HG02840 (cell line): ENCODE measurements around the gene FTCDNL1.

Source experiments
- ATAC-seq: cut with Tn5 transposase; IDR thresholded peaks from one replicate; pipeline ENCODE4 v1.9.1; 2021; ENCODE audit warnings: mild to moderate bottlenecking, moderate library complexity, moderate number of reproducible peaks; ENCODE audit not compliant: unreplicated experiment, low FRiP score

FTCDNL1 gene

DNA sequence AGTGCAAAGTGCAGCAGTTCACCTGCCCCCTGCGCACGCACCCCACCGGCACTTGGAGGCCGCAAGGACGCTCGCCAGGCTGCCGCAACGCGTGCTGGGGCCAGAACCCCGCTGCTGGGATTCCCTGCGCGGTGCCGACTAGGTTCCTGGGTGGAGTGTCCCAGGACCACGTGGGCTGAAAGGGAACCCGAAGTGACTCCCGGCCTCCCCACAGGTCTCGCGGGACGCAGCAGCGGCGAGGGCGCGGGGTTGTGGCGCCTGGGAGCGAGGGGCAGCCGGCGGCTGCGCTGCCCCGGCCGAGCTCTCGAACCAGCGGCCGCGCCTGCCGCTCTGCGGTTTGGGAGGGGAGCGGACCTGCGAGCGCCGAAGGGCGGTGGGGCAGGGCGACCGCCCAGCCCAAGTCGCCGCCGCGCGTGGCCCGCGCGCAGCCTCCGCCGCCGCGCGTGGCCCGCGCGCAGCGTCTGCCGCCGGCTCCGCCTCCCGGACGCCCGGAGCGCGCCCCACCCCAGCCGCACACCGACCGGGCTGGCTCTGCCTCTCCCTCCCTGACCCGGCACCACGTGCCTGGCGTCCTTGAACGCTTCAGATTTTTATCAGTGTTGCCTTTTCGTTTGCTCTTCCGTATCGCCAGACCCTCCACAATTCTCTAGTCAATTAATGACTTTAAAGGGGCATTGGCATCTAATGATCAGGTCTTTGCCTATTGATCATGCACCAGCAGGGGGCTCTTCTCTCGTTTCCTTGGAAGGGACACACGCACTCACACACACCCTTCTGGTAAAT, at the start of gene FTCDNL1:
Gene FTCDNL1 (minus strand): TSS at position 475 of the 783 bp plus-strand sequence. CDS start 2,230 bp downstream, outside the sequence.
- peak; percentile 96 for ATAC-seq

DNA sequence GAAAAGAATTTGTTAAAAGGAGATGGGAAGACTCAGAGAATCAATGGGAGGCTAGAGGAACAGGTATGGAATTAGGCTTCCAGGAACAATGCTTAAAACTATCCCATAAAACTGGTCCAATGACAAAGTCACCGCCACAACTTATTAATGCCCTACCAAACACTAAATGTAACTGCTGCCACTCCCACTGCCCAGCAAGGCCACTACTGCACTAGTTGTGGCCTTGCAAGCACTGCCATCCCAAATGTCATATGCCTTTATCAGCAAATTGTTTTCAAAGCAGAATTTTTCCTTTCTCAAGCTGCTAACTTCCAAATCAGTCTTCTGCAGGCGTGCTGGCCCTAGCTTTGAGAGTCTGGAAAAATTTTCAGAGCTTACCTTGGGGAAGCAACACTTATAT, 45.6 kb upstream of the FTCDNL1 start:
- no peak for ATAC-seq

DNA sequence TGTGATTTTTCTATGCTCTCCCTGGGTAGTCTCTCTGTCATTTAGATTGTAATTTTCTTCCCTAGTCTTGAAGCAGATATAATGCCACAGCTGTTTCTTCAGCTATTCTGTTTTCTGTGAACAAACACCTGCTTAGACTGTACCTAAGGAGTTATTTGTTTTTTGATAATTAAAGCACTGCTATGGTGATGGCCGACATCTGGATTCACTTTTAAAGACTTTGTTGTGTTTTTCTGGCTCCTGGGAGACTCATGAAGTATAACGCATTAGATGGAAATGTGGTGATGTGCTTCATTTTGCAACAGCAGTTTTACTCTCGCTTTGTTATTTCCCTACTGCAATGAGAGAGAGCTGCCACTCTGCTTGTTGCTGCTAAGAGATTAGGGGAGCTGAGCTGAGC, 44.4 kb upstream of the FTCDNL1 start:
- ATAC-seq: no peak

DNA sequence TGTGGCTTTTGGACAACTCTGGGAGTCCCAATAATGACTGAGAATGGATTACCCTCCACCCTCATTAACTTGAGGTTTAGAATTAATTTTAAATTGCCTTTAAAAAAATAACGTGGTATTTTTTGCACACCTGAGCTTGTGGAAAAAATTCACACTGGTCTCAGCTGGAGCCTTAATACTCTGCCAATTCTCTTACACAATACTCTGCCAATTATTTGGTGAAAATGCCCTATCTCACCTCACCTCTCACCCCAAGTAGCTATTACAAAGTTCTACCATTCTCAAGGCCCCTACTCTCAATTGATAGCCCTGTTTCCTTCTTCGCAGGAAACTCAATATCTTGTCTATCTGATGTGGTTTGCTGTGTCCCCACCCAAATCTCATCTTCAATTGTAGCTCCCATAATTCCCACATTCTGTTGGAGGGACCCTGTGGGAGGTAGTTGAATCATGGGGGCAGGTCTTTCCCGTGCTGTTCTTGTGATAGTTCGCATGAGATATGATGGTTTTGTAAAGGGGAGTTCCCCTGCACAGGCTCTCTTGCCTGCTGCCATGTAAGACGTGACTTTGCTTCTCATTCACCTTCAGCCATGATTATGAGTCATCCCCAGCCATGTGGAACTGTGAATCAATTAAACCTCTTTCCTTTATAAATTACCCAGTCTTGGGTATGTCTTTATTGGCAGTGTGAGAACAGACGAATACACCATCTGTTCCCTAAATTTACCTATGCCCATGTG, 32.7 kb upstream of the FTCDNL1 start:
- ATAC-seq: no peak

DNA sequence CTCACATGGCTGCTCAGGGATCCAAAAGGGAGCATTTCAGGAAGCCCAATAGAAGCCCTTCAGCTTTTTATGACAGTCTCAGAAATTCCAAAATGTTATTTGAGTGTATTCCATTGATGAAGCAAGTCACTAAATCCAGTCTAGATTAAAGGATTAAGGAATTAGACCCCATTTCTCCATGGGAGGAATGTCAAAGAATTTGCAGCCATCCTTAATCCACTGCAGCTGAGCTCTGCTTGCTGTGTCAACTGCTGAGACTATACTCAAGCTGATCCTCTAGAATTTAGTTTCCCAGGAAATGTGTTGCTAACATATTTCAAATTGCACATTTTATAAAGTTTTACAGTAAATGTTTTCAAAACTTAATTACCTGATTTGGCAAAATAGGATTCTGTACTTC, 31.7 kb upstream of the FTCDNL1 start:
- ATAC-seq: no peak

DNA sequence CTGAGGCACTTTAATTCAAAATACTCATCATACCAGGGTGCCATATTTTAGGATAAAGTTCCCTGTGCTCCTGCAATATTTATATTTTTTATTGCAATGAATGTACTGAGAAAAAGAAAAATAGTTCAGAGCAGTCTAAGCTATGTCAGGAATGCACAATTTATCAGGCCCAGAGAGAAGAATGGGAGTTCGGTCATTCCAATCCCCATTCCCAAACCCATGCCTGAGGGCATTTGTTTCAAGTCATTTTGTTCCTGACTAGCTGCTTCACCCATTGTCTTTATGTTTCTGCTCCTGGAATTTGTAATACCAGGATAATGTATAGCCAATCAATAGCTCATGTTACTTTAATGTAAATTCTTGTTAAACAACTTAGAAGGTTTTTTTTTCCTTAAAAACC, 24.4 kb upstream of the FTCDNL1 start:
- no peak for ATAC-seq

DNA sequence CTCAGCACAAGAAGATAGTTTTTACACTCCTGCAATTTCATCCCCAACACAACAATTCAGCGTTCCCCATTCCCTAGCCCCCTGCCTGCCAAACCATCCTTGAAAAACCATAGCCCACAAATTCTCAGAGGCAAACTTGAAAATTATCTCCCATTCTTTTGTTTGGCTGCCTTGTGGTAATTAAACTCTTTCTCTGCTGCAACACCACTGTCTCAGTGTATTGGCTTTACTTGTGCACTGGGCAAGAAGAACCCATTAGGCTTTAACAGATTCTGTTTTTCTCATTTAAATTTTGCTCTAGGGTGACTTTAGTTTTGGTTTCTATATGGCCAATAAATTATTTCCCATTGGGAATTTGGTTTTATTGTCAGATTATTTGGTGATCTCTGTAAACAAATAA, 23.2 kb upstream of the FTCDNL1 start:
- ATAC-seq: no peak

DNA sequence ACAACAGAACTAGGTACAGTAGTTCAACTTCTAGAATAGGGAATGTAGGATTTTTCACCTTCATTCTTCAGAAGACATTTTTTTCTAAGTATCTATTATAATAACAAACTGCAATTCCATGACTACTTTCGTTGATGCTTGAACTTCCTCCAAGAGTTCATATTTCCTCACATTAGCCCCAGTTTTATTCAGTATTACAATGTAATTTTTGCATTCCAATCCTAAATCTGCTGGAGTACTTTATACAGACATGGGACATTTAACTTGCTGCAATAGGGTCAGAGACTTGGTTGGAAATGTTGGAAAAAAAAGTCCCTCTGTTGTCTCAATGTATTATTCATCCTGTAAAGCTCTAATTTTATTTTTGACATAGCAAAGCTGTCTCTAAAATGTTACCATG, 19.6 kb upstream of the FTCDNL1 start:
- no peak for ATAC-seq

DNA sequence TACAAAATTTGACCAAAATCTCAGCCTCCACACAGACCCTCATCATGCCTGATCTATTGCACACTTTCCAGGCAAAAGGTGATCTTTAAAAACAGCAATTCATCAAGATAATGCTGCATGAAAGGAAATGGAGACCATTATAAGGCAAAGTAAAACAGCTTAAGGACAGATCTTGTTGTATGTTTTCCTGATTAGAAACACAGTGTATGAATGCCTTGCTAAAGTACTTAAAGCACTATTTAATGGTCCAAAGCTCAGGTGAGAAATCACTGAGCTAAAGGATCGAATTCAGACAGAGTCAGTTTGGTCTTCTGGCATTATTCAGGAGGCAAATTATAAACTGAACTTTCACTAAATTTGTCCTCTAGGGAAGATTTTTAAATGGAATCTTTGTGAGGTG, 18.7 kb upstream of the FTCDNL1 start:
- ATAC-seq: no peak

DNA sequence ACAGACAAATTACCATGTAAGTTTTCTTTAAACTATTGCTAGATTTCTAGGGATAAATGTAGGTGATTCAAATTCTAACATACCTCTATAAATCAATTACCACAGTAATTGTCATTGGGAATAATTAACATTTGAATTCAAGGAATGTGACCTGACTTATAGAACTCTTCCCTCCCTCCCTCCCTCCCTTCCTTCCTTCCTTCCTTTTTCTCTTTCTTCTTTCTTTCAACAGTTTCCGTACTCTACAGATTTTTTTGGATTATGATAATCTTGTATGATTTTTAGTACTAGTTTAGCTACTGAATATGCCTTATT, 18.2 kb upstream of the FTCDNL1 start:
- ATAC-seq: no peak

DNA sequence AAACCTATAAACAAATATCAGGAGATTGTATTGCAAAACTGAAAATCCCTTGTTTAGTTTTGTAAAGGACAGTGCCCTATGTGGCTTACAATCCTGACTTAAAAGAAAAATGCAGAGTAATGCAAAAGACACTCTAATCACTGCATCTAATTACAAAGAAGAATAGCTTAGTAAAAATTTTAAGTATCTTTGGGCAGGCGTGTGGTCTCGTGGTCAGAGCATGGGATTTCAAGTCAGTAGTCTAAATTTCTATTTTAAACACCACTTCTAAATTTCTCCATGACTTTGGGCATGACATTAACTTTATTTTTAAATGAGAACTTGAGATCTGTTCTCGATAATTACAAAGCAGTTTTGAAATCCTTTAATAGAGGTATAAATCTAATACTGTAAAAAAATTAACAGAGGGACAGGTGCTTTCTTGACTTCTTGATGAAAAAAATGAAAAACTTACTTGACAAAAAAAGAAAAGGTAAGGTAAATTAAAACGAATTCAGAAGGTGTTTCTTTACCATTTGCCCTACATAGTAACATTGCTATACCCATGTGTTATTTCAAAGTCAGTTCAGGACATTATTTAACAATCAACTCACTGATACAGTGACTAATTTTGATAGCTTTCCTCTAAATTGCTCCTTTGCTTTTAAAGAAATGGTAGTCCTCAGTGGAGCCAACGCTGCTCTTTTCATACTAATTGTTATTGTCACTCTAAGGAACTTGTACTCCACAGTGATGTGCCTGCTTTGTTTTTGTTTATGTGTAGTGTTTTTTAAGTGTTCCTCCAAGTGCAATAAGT, 17.6 kb upstream of the FTCDNL1 start:
- no peak for ATAC-seq

DNA sequence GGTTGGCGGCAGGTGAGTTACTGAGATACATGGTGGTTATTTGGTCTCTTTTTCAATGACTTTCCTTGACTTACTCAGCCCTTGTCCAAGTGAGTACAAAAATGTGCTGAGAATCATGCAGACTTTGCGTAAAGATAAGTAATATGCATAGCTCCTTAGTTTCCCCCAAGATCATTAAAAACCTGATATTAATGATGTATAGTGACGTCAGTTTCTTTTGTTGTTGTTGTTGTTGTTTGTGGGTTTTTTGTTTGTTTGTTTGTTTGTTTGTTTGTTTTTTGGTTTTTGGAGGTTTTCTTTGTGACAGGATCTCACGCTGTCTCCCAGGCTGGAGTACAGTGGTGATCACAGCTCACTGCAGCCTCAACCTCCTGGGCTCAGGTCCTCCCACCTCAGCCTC, 14.9 kb upstream of the FTCDNL1 start:
- ATAC-seq: no peak

DNA sequence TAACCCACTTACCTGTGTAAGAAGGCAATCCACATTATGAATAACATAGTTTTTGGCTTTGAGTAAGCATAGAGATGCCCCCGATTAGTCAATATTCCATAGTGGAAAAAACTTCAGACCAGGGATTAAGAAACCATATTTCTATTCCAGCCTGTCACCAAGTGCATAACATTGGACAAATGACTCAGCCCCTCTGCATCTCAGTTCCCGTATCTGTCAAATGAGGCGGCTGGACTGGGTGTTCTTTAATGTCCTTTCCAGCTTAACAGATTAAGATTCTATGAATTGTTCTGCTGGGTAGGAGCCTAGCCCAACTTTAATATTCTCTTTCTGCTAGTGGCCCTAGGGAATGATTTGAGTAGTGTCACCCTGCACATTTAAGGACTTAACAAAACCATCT, 11.8 kb upstream of the FTCDNL1 start:
- ATAC-seq: no peak

DNA sequence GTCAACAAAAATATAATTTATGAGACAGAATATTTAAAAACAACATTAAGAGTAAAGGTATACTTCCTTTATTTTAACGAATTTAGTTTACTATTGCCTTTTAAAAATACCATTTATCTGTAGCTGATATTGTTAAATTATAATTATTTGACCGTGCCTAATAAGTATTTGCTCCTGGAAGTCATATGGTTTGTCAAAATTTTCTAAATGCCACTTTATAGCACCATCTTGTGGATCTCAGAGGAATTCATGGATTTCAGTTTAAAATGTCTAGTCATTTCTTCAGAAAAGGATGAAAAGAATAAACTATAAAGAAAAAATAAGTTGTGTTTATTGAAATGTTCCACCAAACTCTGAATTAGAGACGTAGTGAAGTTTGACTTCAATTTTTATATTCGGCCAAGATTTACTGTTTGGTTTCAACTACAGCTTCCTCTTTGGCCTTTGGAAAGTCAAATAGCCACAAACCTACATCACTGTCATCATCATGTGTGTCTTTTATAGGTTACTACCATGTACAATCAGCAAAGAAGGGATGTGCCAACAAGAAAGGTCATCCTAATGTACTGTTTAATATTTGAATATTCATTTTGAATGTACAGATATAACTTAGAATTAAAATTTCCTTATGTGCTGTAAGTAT, 10.3 kb upstream of the FTCDNL1 start:
- ATAC-seq: no peak

DNA sequence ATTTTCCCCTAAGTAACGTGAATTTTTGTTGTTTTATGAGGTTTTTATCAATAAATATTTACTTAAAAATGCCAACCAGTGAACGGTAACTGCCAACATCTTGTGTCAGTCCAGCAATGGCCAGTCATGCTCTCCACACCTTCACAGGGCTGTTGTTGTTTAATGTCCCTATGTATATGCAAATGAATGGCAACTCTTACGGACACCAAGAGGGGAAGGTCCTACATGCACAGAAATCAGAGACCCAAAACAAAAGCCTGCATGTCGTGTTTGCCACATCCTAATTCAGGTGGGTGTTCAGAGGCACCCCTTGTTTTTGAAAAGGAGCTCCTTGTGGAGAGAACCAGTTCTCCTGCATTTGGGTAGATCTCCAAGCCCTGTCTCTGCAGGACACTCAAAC, 4.8 kb upstream of the FTCDNL1 start:
- ATAC-seq: no peak

DNA sequence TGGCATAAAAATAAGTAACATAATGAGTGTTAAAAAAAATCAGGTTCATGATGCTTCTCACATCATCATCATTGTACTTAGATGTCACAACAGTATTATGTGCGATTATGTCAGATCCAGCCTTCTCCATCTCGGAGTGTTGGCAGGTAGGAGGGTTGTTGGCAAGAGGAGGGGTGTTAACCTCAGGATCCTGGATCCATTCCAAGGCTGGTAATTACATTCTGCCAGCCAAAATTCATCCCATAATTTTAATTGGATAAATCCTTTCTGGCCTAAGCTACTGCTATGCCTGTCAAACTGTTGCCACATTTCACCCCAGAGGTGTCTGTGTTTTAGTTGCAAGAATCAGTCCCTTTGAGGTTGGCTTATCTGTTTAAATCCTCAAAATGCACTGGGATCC, 891 bp upstream of the FTCDNL1 start:
- no peak for ATAC-seq

DNA sequence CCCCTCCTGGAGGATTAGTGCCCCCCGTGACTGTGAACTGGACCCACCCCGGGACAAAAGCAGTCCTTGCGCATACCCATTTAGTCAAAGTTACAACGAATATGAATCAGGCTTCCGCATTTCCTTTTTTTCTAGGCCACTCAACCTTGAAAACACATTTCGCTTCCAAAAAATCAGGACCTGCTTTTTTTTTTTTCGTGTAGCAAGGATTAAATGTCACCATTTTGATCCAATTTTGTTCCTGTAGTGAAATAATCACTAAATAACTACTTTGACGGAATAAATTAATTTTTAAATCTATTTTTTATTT, 464 bp upstream of the FTCDNL1 start:
- no peak for ATAC-seq

DNA sequence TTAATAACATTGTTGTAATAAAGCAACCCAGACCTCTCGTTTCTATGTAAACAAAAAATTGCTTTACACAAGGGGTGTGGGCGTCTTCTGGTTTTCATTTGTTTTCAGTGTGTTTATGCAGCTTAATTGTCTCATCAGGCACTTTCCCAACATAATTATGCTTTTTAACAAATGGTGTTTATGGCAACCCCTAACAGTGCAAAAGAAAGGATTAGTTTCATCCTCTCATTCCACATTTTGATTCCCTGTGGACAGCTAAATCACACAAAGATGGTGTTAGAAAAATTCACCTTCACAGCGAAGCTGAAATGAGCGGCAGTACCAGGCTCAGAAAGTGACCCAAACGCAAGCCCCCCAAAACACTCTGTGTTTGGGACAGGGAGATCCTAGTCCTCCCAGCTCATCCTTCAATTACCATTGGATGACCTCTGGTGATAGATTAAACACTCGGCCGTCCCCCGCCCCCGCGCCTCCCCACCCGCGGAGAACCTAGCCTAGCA, 724 bp downstream of the FTCDNL1 start:
- ATAC-seq: no peak

DNA sequence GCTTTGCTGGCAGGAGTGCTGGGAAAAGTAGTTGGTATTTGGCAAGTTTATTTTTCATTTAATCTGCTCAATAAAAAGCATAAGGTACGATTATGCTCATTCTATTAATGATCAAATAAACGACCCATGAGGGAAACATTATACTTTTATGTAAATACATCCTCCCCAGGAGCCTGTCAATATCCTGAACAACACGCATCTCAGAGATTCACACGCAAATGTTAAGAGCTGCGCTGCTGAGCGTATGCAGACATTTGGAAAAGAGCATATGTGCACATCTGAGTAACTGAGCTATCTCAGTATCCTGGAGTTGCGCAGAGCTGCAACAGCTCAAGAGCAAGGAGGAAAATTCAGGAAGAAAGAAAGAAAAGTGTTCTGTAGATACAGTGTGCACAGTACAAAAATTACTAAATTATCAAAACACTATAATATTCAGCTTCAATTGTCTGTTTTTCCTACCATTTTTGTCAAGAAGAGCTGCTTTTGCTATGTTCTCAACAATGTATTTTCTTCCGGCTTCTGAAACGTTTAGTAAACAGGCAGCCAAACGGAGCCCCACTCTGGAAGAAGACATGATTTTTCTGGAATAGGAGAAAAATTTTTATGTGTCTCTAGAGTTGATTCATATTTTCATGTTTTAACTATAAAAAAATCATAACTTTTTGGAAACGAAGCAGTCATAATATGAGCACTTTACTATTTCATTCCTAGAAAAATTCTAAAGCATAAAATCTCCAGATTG, 2.4 kb downstream of the FTCDNL1 start:
- ATAC-seq: no peak

DNA sequence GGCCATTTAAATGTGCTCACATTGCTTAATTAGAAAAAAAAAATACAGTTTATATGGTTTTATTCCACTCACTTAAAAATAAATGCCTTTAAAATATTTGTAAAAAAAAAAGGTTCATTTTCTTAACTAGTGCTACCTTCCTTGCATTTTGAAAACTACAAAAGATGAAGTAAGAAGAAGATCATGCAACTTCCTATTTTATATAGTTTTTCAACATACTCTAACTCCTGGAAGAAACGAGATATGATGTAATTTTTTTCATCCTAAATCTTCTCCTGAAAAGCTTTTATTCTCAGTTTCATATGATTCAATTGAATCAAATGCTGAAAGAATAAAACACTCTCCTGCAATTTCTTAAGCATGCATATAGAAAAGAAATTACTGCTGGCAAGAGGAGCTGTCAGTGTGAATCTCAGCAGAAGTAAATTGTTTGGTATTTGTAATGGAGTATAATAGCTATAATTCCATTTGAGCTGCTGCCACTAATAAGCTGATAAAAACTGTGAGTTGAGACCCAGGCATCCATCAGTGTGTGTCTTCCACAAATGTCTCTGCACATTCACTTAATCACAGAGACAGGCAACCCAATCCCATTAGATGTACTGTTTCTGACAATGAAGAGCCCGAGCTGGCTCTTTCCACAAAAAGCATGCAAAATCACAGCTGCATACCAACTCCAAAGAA, 3.7 kb downstream of the FTCDNL1 start:
- no peak for ATAC-seq
